ENCODE measurements around the gene ZXDC. TPM values are rescaled to one million over a fixed set of nuclear protein-coding genes. Genes with fewer than 3 reads are reported as not detected.

Gene ZXDC
- total and polyA plus RNA-seq, 2 donors from 2014 or later, result 11.4 to 44.8 TPM

GRCh38 chr3:126393563-126393962 is 82.1 kb downstream of the ZXDC start:
- Histone ChIP-seq H3K36me3 (ENCODE audit: control insufficient read depth in 2 of 3, insufficient read depth in 3 of 3, low read length in 3 of 3) (no peaks in the 10 kb centered on the region), H3K4me1 (ENCODE audit: control insufficient read depth in 2 of 3, insufficient read depth in 2 of 3, low read depth in 1 of 3, low read length in 3 of 3) (peaks cover 0 to 4% (median 0%) of the 10 kb centered on the region in 3 donors), H3K27ac (ENCODE audit: low read depth in 2 of 2, low read length in 2 of 2) (no peak overlapping the region), H3K9ac (ENCODE audit: low read length in 3 of 3) (no peak overlapping the region), H3K9me3 (ENCODE audit: control insufficient read depth in 2 of 3, insufficient read depth in 1 of 3, low read length in 3 of 3) (no peaks in the 10 kb centered on the region), H3K4me3 (ENCODE audit: low read length in 3 of 3) (no peak overlapping the region), H3K27me3 (ENCODE audit: control insufficient read depth, insufficient read depth, low read length) (no peaks in the 10 kb centered on the region)
- no peak for TF ChIP-seq CTCF (IDR thresholded peaks at IDR 0.05; ENCODE audit: borderline replicate concordance, extremely low read depth, insufficient read depth)
- DNase-seq (no peak), FAIRE-seq (no peak)
- intact Hi-C loops (cut with DNase I), result loop anchor here (10.0 kb wide), 1 partner anchor 139 kb away; no protein-coding TSS in a partner anchor

DNA sequence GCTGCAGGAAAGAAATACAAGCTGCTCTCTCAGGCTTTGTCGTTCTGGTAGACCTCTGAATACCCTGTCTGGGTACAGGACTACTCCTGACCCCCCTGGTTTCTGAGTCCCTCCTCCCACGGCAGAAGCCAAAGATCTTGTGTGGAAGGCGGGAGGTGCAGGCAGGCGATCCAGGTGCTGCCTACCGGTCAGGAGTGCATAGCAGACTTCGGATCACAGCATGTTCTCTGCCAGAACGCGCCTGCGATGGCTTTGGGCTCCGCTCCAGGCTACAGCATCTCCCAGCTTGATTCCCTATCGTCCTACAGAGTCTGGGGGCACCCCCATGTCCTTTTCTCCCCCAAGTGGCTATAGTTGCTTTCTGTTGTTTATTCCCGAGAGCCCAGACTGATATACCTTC is 83.4 kb downstream of the ZXDC start:
- Histone ChIP-seq H3K27me3 (ENCODE audit: control insufficient read depth, insufficient read depth, low read length) (no peaks in the 10 kb centered on the region), H3K9ac (ENCODE audit: low read length in 3 of 3) (no peak overlapping the region), H3K27ac (ENCODE audit: low read depth in 2 of 2, low read length in 2 of 2) (no peak overlapping the region), H3K36me3 (ENCODE audit: control insufficient read depth in 2 of 3, insufficient read depth in 3 of 3, low read length in 3 of 3) (no peaks in the 10 kb centered on the region), H3K4me1 (ENCODE audit: control insufficient read depth in 2 of 3, insufficient read depth in 2 of 3, low read depth in 1 of 3, low read length in 3 of 3) (peaks cover 0 to 4% (median 0%) of the 10 kb centered on the region in 3 donors), H3K9me3 (ENCODE audit: control insufficient read depth in 2 of 3, insufficient read depth in 1 of 3, low read length in 3 of 3) (no peaks in the 10 kb centered on the region), H3K4me3 (ENCODE audit: low read length in 3 of 3) (no peak overlapping the region)
- DNase-seq (no peak), FAIRE-seq (no peak)
- TF ChIP-seq CTCF (IDR thresholded peaks at IDR 0.05; ENCODE audit: borderline replicate concordance, extremely low read depth, insufficient read depth), result no peak
- intact Hi-C loops (cut with DNase I), result loop anchor here (10.0 kb wide), 1 partner anchor 137 kb away; no protein-coding TSS in a partner anchor

- Histone ChIP-seq H3K27me3 (ENCODE audit: control insufficient read depth, insufficient read depth, low read length) (no peaks in the 10 kb centered on the region), H3K9me3 (ENCODE audit: control insufficient read depth in 2 of 3, insufficient read depth in 1 of 3, low read length in 3 of 3) (no peaks in the 10 kb centered on the region), H3K36me3 (ENCODE audit: control insufficient read depth in 2 of 3, insufficient read depth in 3 of 3, low read length in 3 of 3) (no peaks in the 10 kb centered on the region), H3K4me3 (ENCODE audit: low read length in 3 of 3) (no peak overlapping the region), H3K9ac (ENCODE audit: low read length in 3 of 3) (no peak overlapping the region), H3K27ac (ENCODE audit: low read depth in 2 of 2, low read length in 2 of 2) (no peak overlapping the region), H3K4me1 (ENCODE audit: control insufficient read depth in 2 of 3, insufficient read depth in 2 of 3, low read depth in 1 of 3, low read length in 3 of 3) (peaks cover 0 to 4% (median 0%) of the 10 kb centered on the region in 3 donors)
- FAIRE-seq (no peak), DNase-seq (no peak)
- TF ChIP-seq CTCF (IDR thresholded peaks at IDR 0.05; ENCODE audit: borderline replicate concordance, extremely low read depth, insufficient read depth), result no peak
- intact Hi-C loops (cut with DNase I), result loop anchor here (10.0 kb wide), 1 partner anchor 137 kb away; no protein-coding TSS in a partner anchor
Observed at GRCh38 chr3:126391631-126392030, 84.1 kb downstream of the ZXDC start.

DNA sequence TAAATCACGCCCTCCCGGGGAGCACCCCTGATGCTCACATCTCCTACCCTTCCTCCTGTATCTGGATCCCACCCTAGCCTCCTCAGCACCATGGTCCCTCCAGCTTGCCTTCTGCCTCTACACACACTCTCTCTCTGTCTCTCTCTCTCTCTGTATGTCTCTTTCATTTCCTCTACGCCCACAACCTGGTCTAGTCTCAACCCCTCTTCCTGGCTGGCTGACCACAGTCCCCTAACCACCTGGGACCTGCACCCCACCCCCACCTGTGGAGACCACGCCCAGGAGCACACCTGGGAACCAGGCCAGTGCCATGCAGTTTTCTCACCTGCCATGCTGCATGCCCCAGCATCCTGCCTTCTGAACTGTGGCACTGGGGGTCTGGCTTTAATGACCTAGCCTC is 84.9 kb downstream of the ZXDC start:
- Histone ChIP-seq H3K4me1 (ENCODE audit: control insufficient read depth in 2 of 3, insufficient read depth in 2 of 3, low read depth in 1 of 3, low read length in 3 of 3) (peaks cover 0 to 4% (median 0%) of the 10 kb centered on the region in 3 donors), H3K36me3 (ENCODE audit: control insufficient read depth in 2 of 3, insufficient read depth in 3 of 3, low read length in 3 of 3) (no peaks in the 10 kb centered on the region), H3K27me3 (ENCODE audit: control insufficient read depth, insufficient read depth, low read length) (no peaks in the 10 kb centered on the region), H3K9ac (ENCODE audit: low read length in 3 of 3) (no peak overlapping the region), H3K9me3 (ENCODE audit: control insufficient read depth in 2 of 3, insufficient read depth in 1 of 3, low read length in 3 of 3) (no peaks in the 10 kb centered on the region), H3K4me3 (ENCODE audit: low read length in 3 of 3) (no peak overlapping the region), H3K27ac (ENCODE audit: low read depth in 2 of 2, low read length in 2 of 2) (no peak overlapping the region)
- no peak for DNase-seq
- no peak for TF ChIP-seq CTCF (IDR thresholded peaks at IDR 0.05; ENCODE audit: borderline replicate concordance, extremely low read depth, insufficient read depth)
- no peak for FAIRE-seq
- intact Hi-C loops (cut with DNase I), result loop anchor here (10.0 kb wide), 1 partner anchor 136 kb away; no protein-coding TSS in a partner anchor
